ENCODE measurements around the gene ZPLD1.

- TF ChIP-seq BRCA1 (IDR thresholded peaks at IDR 0.05; ENCODE audit: low read depth, low read length) = no peak
- TF ChIP-seq, protein P1, sequence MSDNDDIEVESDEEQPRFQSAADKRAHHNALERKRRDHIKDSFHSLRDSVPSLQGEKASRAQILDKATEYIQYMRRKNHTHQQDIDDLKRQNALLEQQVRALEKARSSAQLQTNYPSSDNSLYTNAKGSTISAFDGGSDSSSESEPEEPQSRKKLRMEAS (IDR thresholded peaks at IDR 0.05; ENCODE audit: low read depth, low read length) = no peak
- no peak for TF ChIP-seq SMARCA5 (IDR thresholded peaks at IDR 0.05)
- TF ChIP-seq, protein P2, sequence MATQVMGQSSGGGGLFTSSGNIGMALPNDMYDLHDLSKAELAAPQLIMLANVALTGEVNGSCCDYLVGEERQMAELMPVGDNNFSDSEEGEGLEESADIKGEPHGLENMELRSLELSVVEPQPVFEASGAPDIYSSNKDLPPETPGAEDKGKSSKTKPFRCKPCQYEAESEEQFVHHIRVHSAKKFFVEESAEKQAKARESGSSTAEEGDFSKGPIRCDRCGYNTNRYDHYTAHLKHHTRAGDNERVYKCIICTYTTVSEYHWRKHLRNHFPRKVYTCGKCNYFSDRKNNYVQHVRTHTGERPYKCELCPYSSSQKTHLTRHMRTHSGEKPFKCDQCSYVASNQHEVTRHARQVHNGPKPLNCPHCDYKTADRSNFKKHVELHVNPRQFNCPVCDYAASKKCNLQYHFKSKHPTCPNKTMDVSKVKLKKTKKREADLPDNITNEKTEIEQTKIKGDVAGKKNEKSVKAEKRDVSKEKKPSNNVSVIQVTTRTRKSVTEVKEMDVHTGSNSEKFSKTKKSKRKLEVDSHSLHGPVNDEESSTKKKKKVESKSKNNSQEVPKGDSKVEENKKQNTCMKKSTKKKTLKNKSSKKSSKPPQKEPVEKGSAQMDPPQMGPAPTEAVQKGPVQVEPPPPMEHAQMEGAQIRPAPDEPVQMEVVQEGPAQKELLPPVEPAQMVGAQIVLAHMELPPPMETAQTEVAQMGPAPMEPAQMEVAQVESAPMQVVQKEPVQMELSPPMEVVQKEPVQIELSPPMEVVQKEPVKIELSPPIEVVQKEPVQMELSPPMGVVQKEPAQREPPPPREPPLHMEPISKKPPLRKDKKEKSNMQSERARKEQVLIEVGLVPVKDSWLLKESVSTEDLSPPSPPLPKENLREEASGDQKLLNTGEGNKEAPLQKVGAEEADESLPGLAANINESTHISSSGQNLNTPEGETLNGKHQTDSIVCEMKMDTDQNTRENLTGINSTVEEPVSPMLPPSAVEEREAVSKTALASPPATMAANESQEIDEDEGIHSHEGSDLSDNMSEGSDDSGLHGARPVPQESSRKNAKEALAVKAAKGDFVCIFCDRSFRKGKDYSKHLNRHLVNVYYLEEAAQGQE (IDR thresholded peaks at IDR 0.05; ENCODE audit: low read depth, low read length) = no peak
- TF ChIP-seq, protein P3, sequence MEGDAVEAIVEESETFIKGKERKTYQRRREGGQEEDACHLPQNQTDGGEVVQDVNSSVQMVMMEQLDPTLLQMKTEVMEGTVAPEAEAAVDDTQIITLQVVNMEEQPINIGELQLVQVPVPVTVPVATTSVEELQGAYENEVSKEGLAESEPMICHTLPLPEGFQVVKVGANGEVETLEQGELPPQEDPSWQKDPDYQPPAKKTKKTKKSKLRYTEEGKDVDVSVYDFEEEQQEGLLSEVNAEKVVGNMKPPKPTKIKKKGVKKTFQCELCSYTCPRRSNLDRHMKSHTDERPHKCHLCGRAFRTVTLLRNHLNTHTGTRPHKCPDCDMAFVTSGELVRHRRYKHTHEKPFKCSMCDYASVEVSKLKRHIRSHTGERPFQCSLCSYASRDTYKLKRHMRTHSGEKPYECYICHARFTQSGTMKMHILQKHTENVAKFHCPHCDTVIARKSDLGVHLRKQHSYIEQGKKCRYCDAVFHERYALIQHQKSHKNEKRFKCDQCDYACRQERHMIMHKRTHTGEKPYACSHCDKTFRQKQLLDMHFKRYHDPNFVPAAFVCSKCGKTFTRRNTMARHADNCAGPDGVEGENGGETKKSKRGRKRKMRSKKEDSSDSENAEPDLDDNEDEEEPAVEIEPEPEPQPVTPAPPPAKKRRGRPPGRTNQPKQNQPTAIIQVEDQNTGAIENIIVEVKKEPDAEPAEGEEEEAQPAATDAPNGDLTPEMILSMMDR (IDR thresholded peaks at IDR 0.05 in 2 of 3, conservative IDR thresholded peaks at IDR 0.05 in 1 of 3; ENCODE audit: control insufficient read depth in 2 of 3, extremely low read depth in 1 of 3, insufficient read depth in 1 of 3, low read depth in 3 of 3, low read length in 3 of 3) = no peak
- TF ChIP-seq POLR2A (IDR thresholded peaks at IDR 0.05; ENCODE audit: low read depth, low read length) = no peak
- no peak for TF ChIP-seq MTA3 (IDR thresholded peaks at IDR 0.05; ENCODE audit: borderline replicate concordance, low read length)
- TF ChIP-seq EZH2 (IDR thresholded peaks at IDR 0.05; ENCODE audit: borderline replicate concordance, control insufficient read depth, low read depth, low read length) = no peak
- no peak for TF ChIP-seq EED (IDR thresholded peaks at IDR 0.05; ENCODE audit: low read depth)
- no peak for TF ChIP-seq EGR1 (IDR thresholded peaks at IDR 0.05; ENCODE audit: borderline replicate concordance in 1 of 2, low read depth in 2 of 2, low read length in 2 of 2)
- no peak for TF ChIP-seq POLR2AphosphoS5 (IDR thresholded peaks at IDR 0.05; ENCODE audit: low read length)
- TF ChIP-seq CHD1 (IDR thresholded peaks at IDR 0.05; ENCODE audit: low read depth, low read length) = no peak
- TF ChIP-seq NFIC (IDR thresholded peaks at IDR 0.05; ENCODE audit: low read depth, low read length) = no peak
- no peak for TF ChIP-seq SMC3 (IDR thresholded peaks at IDR 0.05; ENCODE audit: borderline replicate concordance, low read length)
These were observed 19.3 kb upstream of the ZPLD1 start for GRCh38 chr3:102415553-102415952.
